Upper lobe of right lung (tissue), 1 donor: ENCODE measurements around the gene BCOR. TPM values are rescaled to one million over a fixed set of nuclear protein-coding genes. Genes with fewer than 3 reads are reported as not detected.
A peak's percentile ranks its signal among the peaks of the same experiment; 100 is the strongest.

Experiments used
- ATAC-seq: fragments of 200-7000 bp; cut with Tn5 transposase; one replicate; pipeline ENCODE4 v1.9.1; 2020; ENCODE audit warnings: mild to moderate bottlenecking, moderate library complexity
- DNase-seq: peaks from one replicate; pipeline ENCODE4 v3.0.0-alpha.2; 2020
- H3K27ac ChIP-seq: fragments of 200-600 bp; one replicate; pipeline ENCODE4 v1.8.0; 2022
- H3K27me3 ChIP-seq: fragments of 200-600 bp; one replicate; pipeline ENCODE4 v1.8.0; 2022; ENCODE audit warnings: mild to moderate bottlenecking
- H3K36me3 ChIP-seq: fragments of 200-600 bp; one replicate; pipeline ENCODE4 v1.8.0; 2022
- H3K4me1 ChIP-seq: fragments of 200-600 bp; one replicate; pipeline ENCODE4 v1.8.0; 2022
- H3K4me3 ChIP-seq: fragments of 200-600 bp; one replicate; pipeline ENCODE4 v1.8.0; 2022; ENCODE audit warnings: mild to moderate bottlenecking
- H3K9me3 ChIP-seq: fragments of 200-600 bp; one replicate; pipeline ENCODE4 v1.8.0; 2022
- CTCF ChIP-seq: fragments of 200-600 bp; IDR thresholded peaks from one replicate; pipeline ENCODE4 v1.8.0; 2022; ENCODE audit warnings: antibody characterized with exemption
- intact Hi-C: fragments of 100-400 bp; cut with DNase I; formaldehyde crosslinking; loops from one replicate; pipeline ENCODE4 v1.11.0; 2022
- total RNA-seq: library from RNA; stranded (reverse); fragmentation: NEBNext Ultra II Directional; extraction: Animal tissue kit (Norgen Biotek cat#: 25700); gene quantifications from one replicate; pipeline ENCODE4 v1.2.1, GENCODE V29; 2021
- donor health status: DM: no; HTN: yes; CAD: no; lungs with severe emphysema.

BCOR gene
- total RNA-seq, 1 donor from 2014 or later = 26.1 TPM

GRCh38 chrX:40065296-40066046, 32.3 kb downstream of the BCOR start:
- no peaks in the 10 kb centered on the region for H3K4me1 ChIP-seq
- no peaks in the 10 kb centered on the region for H3K27me3 ChIP-seq
- ATAC-seq (peak; percentile 43), DNase-seq (peak; percentile 67)
- H3K36me3 ChIP-seq = peaks cover 21% of the 10 kb centered on the region
- H3K27ac ChIP-seq = no peak overlapping the region
- intact Hi-C loops = no loop called here
- H3K9me3 ChIP-seq = no peaks in the 10 kb centered on the region
- H3K4me3 ChIP-seq = no peak overlapping the region
- no peak for TF ChIP-seq CTCF

- no peak for DNase-seq
- H3K36me3 ChIP-seq = peaks cover 11% of the 10 kb centered on the region
Measured at GRCh38 chrX:40064055-40064597, 33.6 kb downstream of the BCOR start.

GRCh38 chrX:40063555-40063954, 34.2 kb downstream of the BCOR start:
- TF ChIP-seq CTCF = no peak
- intact Hi-C loops = no loop called here
- ATAC-seq = no peak
- Histone ChIP-seq H3K9me3 (no peaks in the 10 kb centered on the region), H3K27me3 (no peaks in the 10 kb centered on the region), H3K27ac (no peak overlapping the region), H3K4me3 (no peak overlapping the region), H3K4me1 (no peaks in the 10 kb centered on the region), H3K36me3 (peaks cover 11% of the 10 kb centered on the region)
- DNase-seq = no peak

More at GRCh38 chrX:40064055-40064597, 33.6 kb downstream of the BCOR start:
- no peaks in the 10 kb centered on the region for H3K27me3 ChIP-seq
- intact Hi-C loops = no loop called here
- no peak overlapping the region for H3K4me3 ChIP-seq
- no peak overlapping the region for H3K27ac ChIP-seq
- H3K9me3 ChIP-seq = no peaks in the 10 kb centered on the region
- no peak for ATAC-seq
- no peak for TF ChIP-seq CTCF
- no peaks in the 10 kb centered on the region for H3K4me1 ChIP-seq

DNA sequence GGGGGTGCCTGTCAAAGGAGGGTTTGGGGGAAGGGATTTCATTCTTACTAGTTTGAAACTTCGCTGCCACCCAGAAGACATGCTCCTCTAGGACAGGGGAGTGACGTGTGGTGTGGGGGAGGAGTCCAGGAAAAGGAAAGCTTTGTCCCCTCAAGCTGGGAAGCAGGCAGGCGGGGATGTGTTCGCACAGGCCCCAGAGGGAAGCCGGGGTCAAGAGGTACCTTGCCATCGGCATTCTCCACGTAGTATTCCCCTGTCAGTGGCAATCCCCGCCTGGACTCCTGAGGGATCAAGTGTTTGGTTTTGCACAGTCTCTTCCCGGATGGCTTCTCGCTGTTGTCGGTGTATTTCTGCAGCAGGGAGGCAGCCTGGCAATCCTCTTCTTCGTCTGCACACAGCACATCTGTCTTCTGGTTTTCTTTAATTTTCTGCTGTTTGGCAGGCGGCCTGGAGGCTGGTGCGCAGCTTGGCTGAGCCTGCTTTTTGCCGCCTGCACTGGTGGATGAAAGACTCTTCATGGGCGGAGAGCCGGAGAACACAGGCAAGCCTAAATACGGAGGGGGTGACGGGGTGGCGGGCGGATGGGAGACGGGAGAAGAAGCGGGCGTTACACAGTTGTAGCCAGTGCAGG, 35.1 kb downstream of the BCOR start:
- intact Hi-C loops = no loop called here
- no peak for TF ChIP-seq CTCF
- DNase-seq (no peak), ATAC-seq (no peak)
- no peak overlapping the region for H3K27ac ChIP-seq
- no peaks in the 10 kb centered on the region for H3K9me3 ChIP-seq
- H3K4me1 ChIP-seq = no peaks in the 10 kb centered on the region
- H3K4me3 ChIP-seq = no peak overlapping the region
- no peaks in the 10 kb centered on the region for H3K27me3 ChIP-seq
- peaks cover 17% of the 10 kb centered on the region for H3K36me3 ChIP-seq

- no peaks in the 10 kb centered on the region for H3K27me3 ChIP-seq
- no peak overlapping the region for H3K27ac ChIP-seq
- no peak for TF ChIP-seq CTCF
- no peaks in the 10 kb centered on the region for H3K4me1 ChIP-seq
- peaks cover 21% of the 10 kb centered on the region for H3K36me3 ChIP-seq
- no peak overlapping the region for H3K4me3 ChIP-seq
- DNase-seq (no peak), ATAC-seq (no peak)
- no peaks in the 10 kb centered on the region for H3K9me3 ChIP-seq
- intact Hi-C loops = no loop called here
Measured at GRCh38 chrX:40061871-40062524, 35.8 kb downstream of the BCOR start.
